GM12874 (cell line): ENCODE measurements around the gene GABRA5.

Experiments used
- CTCF ChIP-seq: IDR thresholded peaks from 2 replicates; pipeline ENCODE4 v1.5.1; 2011; ENCODE audit warnings: low read depth, mild to moderate bottlenecking, control low read depth, low read length, moderate library complexity; ENCODE audit not compliant: insufficient read depth

The GABRA5 gene

DNA sequence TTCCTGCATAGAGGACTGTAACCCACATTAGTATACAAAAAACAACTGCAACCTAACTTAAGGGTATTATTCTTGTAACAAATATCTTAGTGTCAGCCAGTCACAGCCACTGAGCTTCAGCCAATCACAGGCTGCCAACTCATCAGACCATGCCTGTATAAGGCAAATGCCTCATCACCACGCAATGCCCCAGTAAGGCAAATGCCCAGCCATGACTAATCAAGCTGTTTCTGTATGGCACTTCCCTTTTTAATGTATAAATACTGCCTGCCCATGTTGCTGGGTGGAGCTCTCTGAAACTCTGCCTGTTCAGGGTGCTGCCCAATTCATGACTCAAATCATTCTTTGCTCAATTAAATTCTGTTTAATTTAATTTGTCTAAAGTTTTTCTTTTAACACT, 18.4 kb upstream of the GABRA5 start:
- no peak for TF ChIP-seq CTCF

DNA sequence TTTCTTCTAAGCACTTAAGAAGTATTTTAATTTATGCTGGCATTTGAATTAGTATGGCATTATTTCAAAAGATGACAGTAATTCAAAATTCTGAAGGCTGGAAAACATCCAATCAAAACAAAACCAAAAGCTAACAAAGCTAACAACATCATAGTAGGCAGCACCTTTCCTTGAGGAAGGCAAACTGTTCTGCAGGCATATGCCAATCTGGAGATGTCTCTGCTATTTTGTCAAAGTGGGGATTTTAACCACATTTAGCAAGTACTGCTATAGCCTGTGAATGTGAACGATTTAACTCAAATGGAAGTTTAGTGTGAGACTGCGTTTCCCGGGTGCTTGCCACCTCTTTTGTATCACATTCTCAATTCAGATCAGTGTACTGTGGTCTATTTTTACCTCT, 16.7 kb upstream of the GABRA5 start:
- no peak for TF ChIP-seq CTCF

DNA sequence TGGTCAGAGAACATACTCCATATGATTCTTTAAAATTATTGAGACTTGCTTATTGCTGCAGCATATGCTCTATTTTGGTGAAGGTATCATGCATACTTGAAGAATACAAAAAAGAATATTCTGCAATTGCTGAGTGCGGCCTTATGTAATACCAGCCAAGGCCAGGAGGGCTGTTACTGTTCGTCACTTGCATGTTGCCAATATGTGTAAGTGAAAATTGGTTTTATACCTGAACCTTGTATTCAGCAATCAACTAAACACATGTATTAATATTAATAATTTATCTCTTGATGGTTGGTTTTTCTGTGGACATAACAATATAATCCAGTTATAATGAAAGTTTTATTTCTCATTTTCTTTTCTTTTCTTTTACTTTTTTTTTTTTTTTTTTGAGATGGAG, 13.9 kb upstream of the GABRA5 start:
- TF ChIP-seq CTCF = no peak

- TF ChIP-seq CTCF = no peak
Measured at GRCh38 chr15:26854435-26854834, 12.4 kb upstream of the GABRA5 start.

DNA sequence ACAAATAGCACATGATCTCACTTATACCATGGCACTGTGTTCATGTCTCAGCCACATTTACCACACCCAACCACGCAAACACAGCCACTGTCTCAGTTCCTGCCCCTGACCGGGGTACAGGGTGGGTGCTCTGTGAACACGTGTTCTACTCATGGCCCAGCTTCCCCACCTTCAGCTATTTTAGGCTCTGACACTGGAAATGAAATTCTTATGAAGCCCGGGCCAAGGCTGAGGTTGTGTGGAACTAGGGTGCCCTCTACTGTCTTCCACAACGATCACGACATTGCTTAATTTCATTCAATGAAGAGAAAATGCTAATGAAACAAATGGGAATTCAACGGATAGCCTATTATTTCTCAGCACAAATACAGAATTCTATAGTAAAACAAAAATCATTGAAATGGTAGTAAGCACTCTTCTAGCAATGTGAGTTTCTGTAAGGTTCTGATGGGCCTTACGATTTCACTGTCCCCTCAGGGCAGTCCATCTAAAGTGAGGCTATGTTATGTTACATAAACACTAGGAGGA, 2.1 kb upstream of the GABRA5 start:
- TF ChIP-seq CTCF = no peak

DNA sequence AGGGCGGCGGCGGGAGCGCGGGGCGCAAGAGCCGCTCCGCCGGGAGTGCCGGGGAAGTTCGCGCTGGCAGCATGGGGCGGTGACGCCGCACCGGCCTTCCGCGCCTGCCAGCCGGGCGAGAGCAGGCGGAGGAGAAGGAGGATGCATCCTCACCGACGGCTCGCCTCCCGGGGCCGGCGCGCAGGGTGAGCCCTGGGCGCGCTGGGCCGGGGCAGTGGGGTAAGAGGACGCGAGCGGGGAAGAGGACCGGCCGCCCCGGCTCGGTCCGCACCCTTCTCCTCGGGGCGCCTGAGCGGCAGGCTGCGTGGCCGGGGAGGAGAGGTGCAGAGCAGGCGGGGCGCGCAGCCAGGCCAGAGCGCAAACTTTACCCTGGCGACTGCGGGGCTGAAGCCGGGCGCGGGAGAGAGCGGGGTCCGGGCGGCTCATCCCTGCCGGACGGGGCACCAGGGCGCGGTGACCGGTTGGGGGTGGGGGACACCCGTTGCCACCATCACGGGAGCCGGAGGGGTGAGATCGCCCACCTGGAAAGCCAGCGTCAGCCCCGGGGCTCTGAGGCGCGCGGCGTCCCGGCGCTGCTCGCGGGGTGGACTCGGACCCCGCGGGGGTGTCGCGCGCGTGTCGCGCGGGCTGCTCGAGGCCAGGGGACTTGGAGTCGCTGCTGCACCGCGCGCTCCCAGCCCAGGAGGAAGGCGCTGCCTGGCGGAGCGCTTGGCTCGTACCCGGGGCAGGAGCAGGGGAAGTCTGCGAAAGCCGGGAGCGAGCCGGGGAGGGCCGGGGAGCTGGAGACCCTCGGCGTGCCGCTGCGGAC, 542 bp downstream of the GABRA5 start:
- TF ChIP-seq CTCF = no peak

- no peak for TF ChIP-seq CTCF
Measured at GRCh38 chr15:26868029-26868685, 1.3 kb downstream of the GABRA5 start.
